ENCODE data around the gene NOL3. TPM values are rescaled to one million over a fixed set of nuclear protein-coding genes. Genes with fewer than 3 reads are reported as not detected.

Gene NOL3
- total RNA-seq, 2 donors from 2014 or later = 11.6 TPM

- DNase-seq = no peak
- H3K27me3 ChIP-seq (ENCODE audit: control insufficient read depth, insufficient read depth, low read length, poor library complexity, severe bottlenecking) = no peaks in the 10 kb centered on the region
- no peaks in the 10 kb centered on the region for H3K9me3 ChIP-seq (ENCODE audit: control insufficient read depth, low read length)
- Mint-ChIP-seq H3K4me3 (no peak overlapping the region), H3K9me3 (no peaks in the 10 kb centered on the region), H3K4me1 (no peaks in the 10 kb centered on the region), H3K27me3 (ENCODE audit: insufficient read depth) (no peaks in the 10 kb centered on the region), H3K27ac (no peak overlapping the region), H3K36me3 (ENCODE audit: low read depth) (peaks cover 72% of the 10 kb centered on the region)
- H3K27ac ChIP-seq (ENCODE audit: low read depth, low read length) = no peak overlapping the region
- H3K4me3 ChIP-seq (ENCODE audit: low read length) = no peak overlapping the region
- H3K9ac ChIP-seq (ENCODE audit: extremely low read depth, low read length, poor library complexity, severe bottlenecking) = no peak overlapping the region
- H3K36me3 ChIP-seq (ENCODE audit: control insufficient read depth, insufficient read depth, low read length) = peaks cover 78% of the 10 kb centered on the region
- TF ChIP-seq CTCF (conservative IDR thresholded peaks at IDR 0.05) = no peak
- H3K4me1 ChIP-seq (ENCODE audit: control insufficient read depth, insufficient read depth, low read length) = no peaks in the 10 kb centered on the region
- WGBS, 2 experiments (ENCODE audit: insufficient coverage in 1 of 2, insufficient read length in 1 of 2) = 92 to 94% methylated on average over 10 to 13 of the region's 13 CpGs
Measured at GRCh38 chr16:67141391-67141790, 28.9 kb upstream of the NOL3 start.

GRCh38 chr16:67142342-67142741, 28.0 kb upstream of the NOL3 start:
- Mint-ChIP-seq H3K4me3 (no peak overlapping the region), H3K27me3 (ENCODE audit: insufficient read depth) (no peaks in the 10 kb centered on the region), H3K9me3 (no peaks in the 10 kb centered on the region), H3K4me1 (no peaks in the 10 kb centered on the region), H3K27ac (no peak overlapping the region), H3K36me3 (ENCODE audit: low read depth) (peaks cover 71% of the 10 kb centered on the region)
- WGBS, 2 experiments (ENCODE audit: insufficient coverage in 1 of 2, insufficient read length in 1 of 2) = 95 to 100% methylated on average over 1 to 9 of the region's 9 CpGs
- Histone ChIP-seq H3K4me3 (ENCODE audit: low read length) (no peak overlapping the region), H3K27ac (ENCODE audit: low read depth, low read length) (no peak overlapping the region), H3K4me1 (ENCODE audit: control insufficient read depth, insufficient read depth, low read length) (no peaks in the 10 kb centered on the region), H3K9ac (ENCODE audit: extremely low read depth, low read length, poor library complexity, severe bottlenecking) (no peak overlapping the region), H3K27me3 (ENCODE audit: control insufficient read depth, insufficient read depth, low read length, poor library complexity, severe bottlenecking) (no peaks in the 10 kb centered on the region), H3K9me3 (ENCODE audit: control insufficient read depth, low read length) (no peaks in the 10 kb centered on the region), H3K36me3 (ENCODE audit: control insufficient read depth, insufficient read depth, low read length) (peaks cover 70% of the 10 kb centered on the region)
- DNase-seq = no peak
- no peak for TF ChIP-seq CTCF (conservative IDR thresholded peaks at IDR 0.05)

- Mint-ChIP-seq H3K27me3 (ENCODE audit: insufficient read depth) (peaks cover 8% of the 10 kb centered on the region), H3K4me1 (no peaks in the 10 kb centered on the region), H3K9me3 (no peaks in the 10 kb centered on the region), H3K4me3 (no peak overlapping the region), H3K36me3 (ENCODE audit: low read depth) (peaks cover 75% of the 10 kb centered on the region), H3K27ac (no peak overlapping the region)
- H3K4me1 ChIP-seq (ENCODE audit: control insufficient read depth, insufficient read depth, low read length) = no peaks in the 10 kb centered on the region
- H3K9ac ChIP-seq (ENCODE audit: extremely low read depth, low read length, poor library complexity, severe bottlenecking) = no peak overlapping the region
- H3K27ac ChIP-seq (ENCODE audit: low read depth, low read length) = no peak overlapping the region
- DNase-seq = no peak
- H3K36me3 ChIP-seq (ENCODE audit: control insufficient read depth, insufficient read depth, low read length) = peaks cover 71% of the 10 kb centered on the region
- peaks cover 4% of the 10 kb centered on the region for H3K27me3 ChIP-seq (ENCODE audit: control insufficient read depth, insufficient read depth, low read length, poor library complexity, severe bottlenecking)
- TF ChIP-seq CTCF (conservative IDR thresholded peaks at IDR 0.05) = no peak
- H3K9me3 ChIP-seq (ENCODE audit: control insufficient read depth, low read length) = no peaks in the 10 kb centered on the region
- no peak overlapping the region for H3K4me3 ChIP-seq (ENCODE audit: low read length)
- 67 to 92% methylated on average over 1 to 2 of the region's 2 CpGs for WGBS, 2 experiments (ENCODE audit: insufficient coverage in 1 of 2, insufficient read length in 1 of 2)
Measured at GRCh38 chr16:67144943-67145342, 25.4 kb upstream of the NOL3 start.
